ENCODE measurements around the gene SERINC3. TPM values are rescaled to one million over a fixed set of nuclear protein-coding genes. Genes with fewer than 3 reads are reported as not detected.
"Not testable (repeated sequence)": the region's sequence is repeated elsewhere in the genome, so short reads cannot be mapped to it uniquely, and the experiment has no call there.

Gene SERINC3
- total RNA-seq = 10 to 100 TPM; 58.2 to 59.8 TPM

DNA sequence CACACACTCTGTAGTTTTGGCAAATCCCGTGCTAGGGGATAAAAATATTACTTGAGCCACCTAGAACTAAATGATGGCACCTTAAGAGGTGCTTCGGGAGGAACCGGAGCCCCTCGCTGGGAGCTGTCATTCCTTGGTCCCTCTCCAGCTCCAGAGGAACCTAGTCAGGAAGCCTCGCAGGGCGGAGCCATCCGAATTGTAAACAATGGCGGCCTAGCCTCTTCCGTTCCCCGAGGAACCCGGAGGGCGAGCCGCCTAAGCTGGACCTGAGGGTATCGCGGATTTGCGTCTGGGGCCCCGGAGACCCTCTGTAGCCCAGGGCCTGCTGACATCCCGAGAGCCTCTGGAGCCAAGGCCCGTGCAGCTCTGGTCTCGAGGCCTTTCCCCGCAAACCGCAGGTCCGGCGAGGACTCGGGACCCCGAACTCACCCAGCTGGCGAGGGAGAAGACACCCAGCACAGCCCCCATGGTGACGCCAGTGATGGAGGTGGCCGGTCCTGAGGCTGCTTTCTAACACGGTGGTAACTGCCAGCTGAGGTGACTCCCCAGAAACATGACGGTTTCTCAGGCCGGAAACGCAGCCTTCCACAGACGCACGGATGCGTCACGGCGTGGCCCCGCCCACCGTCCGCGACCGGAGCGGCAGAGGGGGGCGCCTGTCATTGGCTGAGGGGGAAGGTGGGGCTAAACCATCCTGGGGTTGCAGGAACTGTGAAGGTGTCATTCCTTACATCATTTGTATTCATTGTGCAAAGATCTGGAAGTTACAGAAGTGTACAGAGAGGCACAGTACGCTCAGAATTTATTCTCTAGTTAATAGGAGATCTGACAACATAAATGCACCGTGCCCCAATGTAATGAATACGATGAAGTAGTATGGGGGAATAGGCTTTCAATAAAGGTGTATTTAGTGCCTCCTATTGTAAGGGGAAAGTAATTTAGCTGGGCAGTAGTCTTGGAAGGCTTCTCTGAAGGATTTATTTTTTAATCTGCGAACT lies at the start of gene SERINC3:
TSS of gene SERINC3 (minus strand) at position 587 of the 998 bp plus-strand sequence. CDS start at position 468, 119 bp downstream.
- peak; percentile 97 to 100 for ATAC-seq
- Mint-ChIP-seq H3K27ac (peak within 1 kb of the TSS; percentile 92 to 94), H3K36me3 (no peaks in the 10 kb centered on the region), H3K9me3 (no peaks in the 10 kb centered on the region)
- DNase-seq (ENCODE audit: low spot score in 2 of 2) = peak; percentile 97 to 98

GRCh38 chr20:44571362-44571988 lies 49.6 kb upstream of the SERINC3 start:
- no peak for ATAC-seq
- Mint-ChIP-seq H3K36me3 (no peaks in the 10 kb centered on the region), H3K9me3 (no peaks in the 10 kb centered on the region), H3K27ac (no peak overlapping the region)
- DNase-seq (ENCODE audit: low spot score in 2 of 2) = no peak

DNA sequence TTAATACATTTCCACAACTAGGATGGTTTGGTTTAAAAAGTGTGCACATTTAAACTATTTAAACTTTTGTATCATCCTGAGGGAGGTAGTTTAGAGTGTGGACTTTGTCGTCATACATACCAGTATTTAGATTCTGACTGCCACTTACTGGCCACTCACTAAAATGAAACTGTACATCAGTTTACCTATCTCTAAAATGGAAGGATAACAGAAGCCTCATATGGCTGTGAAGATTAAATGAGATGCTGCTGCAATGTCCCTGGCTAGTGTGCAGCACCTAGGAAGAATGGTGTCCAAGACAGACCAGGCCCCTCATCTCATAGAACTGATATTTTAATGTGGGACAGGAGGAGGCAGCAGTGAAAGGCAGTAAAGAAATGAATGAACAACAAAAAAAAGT lies 48.5 kb upstream of the SERINC3 start:
- Mint-ChIP-seq H3K27ac (peak overlapping the region in 1 of 2 donors; percentile 13), H3K9me3 (no peaks in the 10 kb centered on the region), H3K36me3 (no peaks in the 10 kb centered on the region)
- DNase-seq (ENCODE audit: low spot score in 2 of 2) = no peak
- no peak for ATAC-seq

GRCh38 chr20:44566811-44567210 lies 44.9 kb upstream of the SERINC3 start:
- H3K36me3 Mint-ChIP-seq = no peaks in the 10 kb centered on the region
- no peak for ATAC-seq
- DNase-seq (ENCODE audit: low spot score in 2 of 2) = no peak
- no peak overlapping the region for H3K27ac Mint-ChIP-seq
- no peaks in the 10 kb centered on the region for H3K9me3 Mint-ChIP-seq

DNA sequence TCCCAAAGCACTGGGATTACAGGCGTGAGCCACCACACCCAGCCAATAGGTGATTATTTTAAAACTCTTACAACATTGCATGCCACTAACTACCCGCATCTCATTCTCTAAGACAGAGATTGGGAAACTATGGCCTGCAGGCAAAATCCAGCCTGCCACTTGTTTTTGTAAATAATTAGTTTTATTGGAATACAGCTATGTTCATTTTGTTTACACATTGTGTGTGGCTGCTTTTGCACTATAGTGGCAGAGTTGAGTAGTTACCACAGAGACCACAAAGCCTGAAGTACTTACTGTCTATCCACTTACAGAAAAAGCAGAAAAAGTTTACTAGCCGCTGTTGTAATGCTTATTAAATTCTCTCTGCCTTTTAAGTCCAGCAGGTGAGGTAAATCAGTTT lies 44.1 kb upstream of the SERINC3 start:
- Mint-ChIP-seq H3K27ac (peak overlapping the region in 1 of 2 donors; percentile 14), H3K9me3 (no peaks in the 10 kb centered on the region), H3K36me3 (no peaks in the 10 kb centered on the region)
- DNase-seq (ENCODE audit: low spot score in 2 of 2) (no peak), ATAC-seq (no peak)

- ATAC-seq (no peak), DNase-seq (ENCODE audit: low spot score in 2 of 2) (no peak)
- no peak overlapping the region for H3K27ac Mint-ChIP-seq
- no peaks in the 10 kb centered on the region for H3K36me3 Mint-ChIP-seq
- no peaks in the 10 kb centered on the region for H3K9me3 Mint-ChIP-seq
Measured at GRCh38 chr20:44561876-44562275, 40.0 kb upstream of the SERINC3 start.

DNA sequence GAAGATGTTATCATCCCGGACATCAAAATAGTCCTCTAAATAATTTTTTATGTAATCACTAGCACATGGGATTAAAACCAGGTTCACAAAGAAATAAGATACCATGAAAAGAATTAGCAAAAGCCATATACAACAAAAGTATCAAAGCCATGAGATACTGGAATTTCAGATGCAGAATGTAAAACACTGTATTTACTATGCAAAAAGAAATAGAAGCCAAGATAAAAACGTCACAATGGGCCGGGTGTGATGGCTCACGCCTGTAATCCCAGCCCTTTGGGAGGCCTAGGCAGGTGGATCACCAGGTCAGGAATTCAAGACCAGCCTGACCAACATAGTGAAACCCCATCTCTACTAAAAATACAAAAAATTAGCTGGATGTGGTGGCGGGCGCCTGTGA lies 38.9 kb upstream of the SERINC3 start:
- not testable (repeated sequence) for DNase-seq (ENCODE audit: low spot score in 2 of 2); H3K9me3 Mint-ChIP-seq; H3K36me3 Mint-ChIP-seq; H3K27ac Mint-ChIP-seq; ATAC-seq

GRCh38 chr20:44560229-44560628 lies 38.4 kb upstream of the SERINC3 start:
- DNase-seq (ENCODE audit: low spot score in 2 of 2) (no peak), ATAC-seq (no peak)
- Mint-ChIP-seq H3K27ac (no peak overlapping the region), H3K9me3 (no peaks in the 10 kb centered on the region), H3K36me3 (no peaks in the 10 kb centered on the region)

GRCh38 chr20:44559302-44559701 lies 37.4 kb upstream of the SERINC3 start:
- H3K36me3 Mint-ChIP-seq = no peaks in the 10 kb centered on the region
- H3K9me3 Mint-ChIP-seq = no peaks in the 10 kb centered on the region
- ATAC-seq (no peak), DNase-seq (ENCODE audit: low spot score in 2 of 2) (no peak)
- H3K27ac Mint-ChIP-seq = no peak overlapping the region

- no peaks in the 10 kb centered on the region for H3K36me3 Mint-ChIP-seq
- no peaks in the 10 kb centered on the region for H3K9me3 Mint-ChIP-seq
- ATAC-seq (peak; percentile 63 to 89), DNase-seq (ENCODE audit: low spot score in 2 of 2) (no peak)
- H3K27ac Mint-ChIP-seq = peak overlapping the region; percentile 11 to 92
Measured at GRCh38 chr20:44552950-44553908, 31.4 kb upstream of the SERINC3 start.

DNA sequence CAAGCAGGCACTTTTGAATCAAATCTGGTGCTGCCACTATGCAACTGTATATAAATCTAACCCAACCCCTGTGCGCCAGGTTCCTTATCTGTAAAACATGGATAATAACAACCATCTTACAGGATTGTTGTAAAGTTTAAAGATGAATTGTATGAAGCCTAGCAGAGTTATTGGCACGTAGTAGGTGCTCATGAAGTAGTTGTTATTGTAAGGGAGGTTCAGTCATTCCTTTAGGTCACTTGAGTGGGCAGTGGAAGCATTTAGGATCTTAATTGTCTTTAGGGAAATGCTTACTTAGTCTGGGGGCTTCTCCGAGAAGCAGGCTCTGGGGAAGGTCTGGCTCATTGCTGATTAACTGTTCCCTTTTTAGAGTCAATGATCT lies 30.7 kb upstream of the SERINC3 start:
- Mint-ChIP-seq H3K27ac (peak overlapping the region; percentile 11 to 70), H3K36me3 (no peaks in the 10 kb centered on the region), H3K9me3 (no peaks in the 10 kb centered on the region)
- ATAC-seq = no peak
- DNase-seq (ENCODE audit: low spot score in 2 of 2) = no peak

DNA sequence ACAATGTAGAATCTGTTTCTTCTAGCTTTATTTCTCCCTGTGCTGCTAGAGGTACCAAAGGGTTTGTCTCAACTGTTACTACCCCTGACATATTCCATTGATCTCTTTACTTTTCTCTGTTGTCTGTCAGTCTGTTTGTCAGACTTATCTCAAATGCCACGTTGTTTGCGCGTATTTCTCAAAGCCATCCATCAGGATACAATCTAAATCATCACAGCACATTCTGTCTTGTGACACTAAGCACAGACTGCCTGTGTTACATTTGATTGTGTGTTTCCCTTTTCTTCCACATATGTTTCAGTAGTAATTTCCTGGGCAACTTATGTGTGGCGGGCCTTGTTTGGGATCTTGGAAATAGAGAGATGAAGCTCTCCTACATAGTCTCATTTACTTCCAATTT lies 30.2 kb upstream of the SERINC3 start:
- H3K36me3 Mint-ChIP-seq = no peaks in the 10 kb centered on the region
- peak overlapping the region in 1 of 2 donors; percentile 11 for H3K27ac Mint-ChIP-seq
- H3K9me3 Mint-ChIP-seq = no peaks in the 10 kb centered on the region
- no peak for DNase-seq (ENCODE audit: low spot score in 2 of 2)
- no peak for ATAC-seq

- Mint-ChIP-seq H3K36me3 (no peaks in the 10 kb centered on the region), H3K9me3 (no peaks in the 10 kb centered on the region), H3K27ac (no peak overlapping the region)
- no peak for DNase-seq (ENCODE audit: low spot score in 2 of 2)
- ATAC-seq = no peak
Measured at GRCh38 chr20:44549123-44549522, 27.3 kb upstream of the SERINC3 start.

DNA sequence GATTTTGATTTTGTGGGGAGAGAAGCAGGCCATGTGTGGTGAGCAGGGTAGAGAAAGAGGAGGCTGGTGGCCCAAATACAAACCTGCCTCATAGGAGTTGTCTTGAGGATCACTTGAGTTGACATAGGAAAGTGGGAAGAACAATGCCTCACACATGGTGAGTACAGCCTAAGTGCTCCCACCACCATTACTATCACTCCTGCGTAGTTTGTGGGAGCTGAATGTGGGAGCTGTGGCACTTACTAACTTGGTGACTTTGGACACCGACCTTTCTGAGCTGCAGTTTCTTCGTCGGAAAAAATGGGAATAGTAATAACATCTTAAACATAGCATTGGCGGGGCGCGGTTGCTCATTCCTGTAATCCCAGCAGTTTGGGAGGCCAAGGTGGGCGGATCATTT lies 25.5 kb upstream of the SERINC3 start:
- no peaks in the 10 kb centered on the region for H3K9me3 Mint-ChIP-seq
- no peaks in the 10 kb centered on the region for H3K36me3 Mint-ChIP-seq
- H3K27ac Mint-ChIP-seq = no peak overlapping the region
- ATAC-seq (no peak), DNase-seq (ENCODE audit: low spot score in 2 of 2) (no peak)

- Mint-ChIP-seq H3K27ac (no peak overlapping the region), H3K9me3 (no peaks in the 10 kb centered on the region), H3K36me3 (no peaks in the 10 kb centered on the region)
- DNase-seq (ENCODE audit: low spot score in 2 of 2) = no peak
- no peak for ATAC-seq
Measured at GRCh38 chr20:44544263-44544662, 22.4 kb upstream of the SERINC3 start.

GRCh38 chr20:44543358-44543757 lies 21.5 kb upstream of the SERINC3 start:
- DNase-seq (ENCODE audit: low spot score in 2 of 2) (no peak), ATAC-seq (no peak)
- Mint-ChIP-seq H3K27ac (no peak overlapping the region), H3K9me3 (no peaks in the 10 kb centered on the region), H3K36me3 (no peaks in the 10 kb centered on the region)

DNA sequence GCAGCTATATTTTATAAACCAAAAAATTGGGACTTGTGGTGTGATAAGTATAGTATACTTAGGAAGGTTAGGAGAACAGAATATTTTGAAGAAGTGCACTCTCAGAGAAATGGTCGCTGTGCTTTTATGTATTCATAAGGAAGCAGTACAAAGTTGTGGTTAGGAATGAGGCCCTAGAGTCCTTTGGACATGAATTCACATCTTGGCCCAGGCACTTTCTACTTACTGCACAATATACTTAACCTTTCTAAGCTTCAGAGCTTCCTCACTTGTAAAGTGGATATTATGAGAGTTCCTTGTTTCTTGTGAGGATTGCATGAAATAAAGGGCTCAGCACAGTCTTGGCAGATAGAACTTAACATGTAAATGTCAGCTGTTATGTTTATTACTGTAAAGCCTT lies 21.0 kb upstream of the SERINC3 start:
- no peaks in the 10 kb centered on the region for H3K36me3 Mint-ChIP-seq
- H3K27ac Mint-ChIP-seq = no peak overlapping the region
- no peak for DNase-seq (ENCODE audit: low spot score in 2 of 2)
- no peaks in the 10 kb centered on the region for H3K9me3 Mint-ChIP-seq
- ATAC-seq = no peak

Data from activated naive CD4-positive, alpha-beta T cell treated with anti-CD3 and anti-CD28 coated beads, Interleukin-2, amount 50 U/mL, for 72 hours (primary cell).